Common myeloid progenitor, CD34-positive (primary cell): ENCODE measurements around the gene CASP2. TPM values are rescaled to one million over a fixed set of nuclear protein-coding genes. Genes with fewer than 3 reads are reported as not detected.
A peak's percentile ranks its signal among the peaks of the same experiment; 100 is the strongest.

Experiments
- CTCF ChIA-PET: fragments of 350-600 bp; sonication (Branson Sonifier 250); formaldehyde crosslinking; loops from one replicate; lab custom pipeline; 2021; ENCODE audit warnings: antibody characterized with exemption; lab: Charles Lee
- POLR2A ChIA-PET: fragments of 350-600 bp; sonication (Branson Sonifier 250); formaldehyde crosslinking; loops from one replicate; lab custom pipeline; 2021; ENCODE audit warnings: antibody characterized with exemption; lab: Charles Lee
- DNase-seq, 3 donors: peaks; one replicate each; pipeline versions ENCODE4 v3.0.0 to v3.0.0-alpha.2; 2013
- H3K27ac ChIP-seq, 2 experiments: 1 replicate in 1 of 2; 2 replicates in 1 of 2; pipeline ENCODE4 v1.7.0; 2013; ENCODE audit warnings: inconsistent platforms in 2 of 2, low read length in 2 of 2, mild to moderate bottlenecking in 2 of 2, low read depth in 1 of 2, moderate library complexity in 1 of 2; ENCODE audit not compliant: severe bottlenecking in 2 of 2, insufficient read depth in 1 of 2, poor library complexity in 1 of 2
- H3K27me3 ChIP-seq, 5 experiments: replicated peaks in 2 of 5; 1 replicate in 3 of 5; 2 replicates in 2 of 5; pipeline versions ENCODE4 v1.6.1 to v1.7.0; 2013; ENCODE audit warnings: low read length in 4 of 5, mild to moderate bottlenecking in 2 of 5, moderate library complexity in 2 of 5, inconsistent platforms in 1 of 5; ENCODE audit not compliant: insufficient read depth in 5 of 5, control insufficient read depth in 4 of 5
- H3K36me3 ChIP-seq, 4 experiments: 1 replicate in 2 of 4; 2 replicates in 2 of 4; pipeline versions ENCODE4 v1.6.1 to v1.7.0; 2013; ENCODE audit warnings: low read length in 3 of 4, control low read depth in 1 of 4, mild to moderate bottlenecking in 1 of 4; ENCODE audit not compliant: control insufficient read depth in 4 of 4, insufficient read depth in 4 of 4
- H3K4me1 ChIP-seq, 4 experiments: 1 replicate in 3 of 4; 2 replicates in 1 of 4; pipeline versions ENCODE4 v1.6.1 to v1.7.1; 2013; ENCODE audit warnings: low read length in 3 of 4, mild to moderate bottlenecking in 3 of 4, control low read depth in 1 of 4, inconsistent platforms in 1 of 4, moderate library complexity in 1 of 4; ENCODE audit not compliant: control insufficient read depth in 4 of 4, insufficient read depth in 4 of 4; ENCODE audit errors: control extremely low read depth in 1 of 4
- H3K4me3 ChIP-seq, 7 experiments: 1 replicate in 4 of 7; 2 replicates in 3 of 7; pipeline versions ENCODE4 v1.5.1 to v1.7.0; 2013; ENCODE audit warnings: mild to moderate bottlenecking in 7 of 7, low read length in 6 of 7, moderate library complexity in 6 of 7, inconsistent platforms in 2 of 7, low read depth in 2 of 7, control low read depth in 1 of 7; ENCODE audit not compliant: insufficient read depth in 4 of 7, control insufficient read depth in 1 of 7; ENCODE audit errors: extremely low read depth in 1 of 7
- H3K9me3 ChIP-seq, 5 experiments: 1 replicate in 4 of 5; 2 replicates in 1 of 5; pipeline versions ENCODE4 v1.6.1 to v1.7.1; 2013; ENCODE audit warnings: low read length in 4 of 5, mild to moderate bottlenecking in 2 of 5, inconsistent platforms in 1 of 5, low read depth in 1 of 5, moderate library complexity in 1 of 5; ENCODE audit not compliant: control insufficient read depth in 4 of 5, insufficient read depth in 2 of 5; ENCODE audit errors: control extremely low read depth in 1 of 5
- WGBS: methylation state at CpG from one replicate; pipeline ENCODE4 v1.1.5; 2013; ENCODE audit not compliant: insufficient coverage; 5-methylcytosine and 5-hydroxymethylcytosine counted together
- polyA plus RNA-seq: library from polyadenylated mRNA; unstranded; fragments of 120-200 nt; gene quantifications from one replicate; pipeline ENCODE4 v1.2.1, GENCODE V29; 2013

Gene CASP2
- polyA plus RNA-seq = 55.6 TPM

DNA sequence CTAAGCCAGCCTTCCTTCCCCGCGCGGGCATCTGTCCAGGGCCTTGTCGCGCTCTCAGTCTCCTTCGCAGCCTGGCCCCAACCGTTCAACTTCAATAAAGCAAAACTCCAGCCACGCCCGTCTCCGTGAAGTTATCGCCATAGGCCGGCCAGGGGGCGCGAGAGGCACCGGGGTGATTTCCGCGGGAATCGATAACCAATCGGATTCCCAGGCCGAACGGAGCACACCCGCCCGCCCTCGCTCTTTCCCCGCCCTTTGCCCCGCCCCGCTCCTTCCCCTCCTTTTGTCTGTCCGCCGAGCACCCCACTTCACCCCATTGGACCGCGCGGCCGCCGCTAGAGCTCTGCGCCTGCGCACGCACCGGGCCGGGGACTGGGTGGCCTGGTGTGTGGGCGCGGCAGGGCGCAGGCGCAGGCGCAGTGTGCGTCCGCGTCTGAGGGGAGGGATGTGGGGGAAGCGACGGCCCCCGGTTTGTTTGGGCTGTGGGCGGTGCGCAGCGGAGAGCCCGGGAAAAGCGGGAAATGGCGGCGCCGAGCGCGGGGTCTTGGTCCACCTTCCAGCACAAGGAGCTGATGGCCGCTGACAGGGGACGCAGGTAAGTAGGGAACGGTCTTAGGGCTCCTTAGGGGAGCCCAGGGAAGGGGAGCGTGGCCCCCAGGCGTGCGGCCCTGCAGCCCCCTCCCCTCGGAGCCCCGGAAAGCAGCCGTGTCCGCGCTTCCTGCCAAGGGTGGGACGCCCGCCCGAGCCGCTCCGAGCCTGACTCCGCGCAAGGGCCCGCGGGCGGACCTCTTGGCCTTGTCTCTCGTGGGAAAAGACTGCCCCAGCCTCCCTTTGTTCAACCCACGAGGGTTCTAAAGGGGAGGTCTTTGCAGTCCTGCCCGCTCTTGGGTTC lies at the start of gene CASP2:
Gene CASP2, plus strand, starts transcription at position 417 of the 892 bp plus-strand sequence. Its CDS starts 105 bp downstream, at position 522.
- peak; percentile 98 to 99 (median 98) for DNase-seq
- 2% methylated on average over 72 of the region's 84 CpGs for WGBS
- Histone ChIP-seq H3K9me3 (peaks cover 0 to 3% (median 0%) of the 10 kb centered on the region in 5 experiments), H3K27me3 (no peaks in the 10 kb centered on the region), H3K4me3 (peak within 1 kb of the TSS; percentile 81 to 92 (median 85)), H3K27ac (peak within 1 kb of the TSS; percentile 74 to 87), H3K4me1 (peaks cover 12 to 43% (median 29%) of the 10 kb centered on the region in 4 experiments), H3K36me3 (peaks cover 6 to 30% (median 14%) of the 10 kb centered on the region in 4 experiments)
- CTCF ChIA-PET = interaction anchor here (0.5 to 1.3 kb wide), 5 partner anchors 9 to 92 kb away, joined by 3 to 7 read pairs (median 3); no protein-coding TSS in a partner anchor
- POLR2A ChIA-PET = interaction anchor here (0.6 to 0.8 kb wide), 2 partner anchors 8 to 11 kb away, joined by 3 read pairs; no protein-coding TSS in a partner anchor

- POLR2A ChIA-PET = interaction anchor here (0.6 kb wide), 1 partner anchor 494 kb away, joined by 3 read pairs; no protein-coding TSS in a partner anchor
- DNase-seq = peak in 2 of 3 donors; percentile 57 to 60
These were observed 48.3 kb upstream of the CASP2 start for GRCh38 chr7:143239813-143240212.

GRCh38 chr7:143240291-143241168 lies 47.6 kb upstream of the CASP2 start:
- peaks cover 4 to 24% (median 13%) of the 10 kb centered on the region in 4 experiments for H3K4me1 ChIP-seq
- 0% methylated on average over 1 of the region's 9 CpGs for WGBS
- no peak overlapping the region for H3K27ac ChIP-seq
- H3K36me3 ChIP-seq = peaks cover 0 to 2% (median 0%) of the 10 kb centered on the region in 4 experiments
- DNase-seq = peak; percentile 83 to 89 (median 88)
- CTCF ChIA-PET = interaction anchor here (0.7 to 8.7 kb wide), 53 partner anchors 9 to 265 kb away, joined by 3 to 108 read pairs (median 5); partner anchors contain the start of genes CASP2, CLCN1, GSTK1 and TAS2R40
- POLR2A ChIA-PET = no interaction called here
- H3K27me3 ChIP-seq = no peaks in the 10 kb centered on the region
- peaks cover 0 to 12% (median 3%) of the 10 kb centered on the region in 5 experiments for H3K9me3 ChIP-seq
- H3K4me3 ChIP-seq = no peak overlapping the region

More at GRCh38 chr7:143239813-143240212, 48.3 kb upstream of the CASP2 start:
- no peak overlapping the region for H3K27ac ChIP-seq
- CTCF ChIA-PET = interaction anchor here (0.7 to 8.7 kb wide), 46 partner anchors 8 to 264 kb away, joined by 3 to 108 read pairs (median 4); partner anchors contain the start of genes CASP2, CLCN1 and GSTK1
- peaks cover 0 to 12% (median 3%) of the 10 kb centered on the region in 5 experiments for H3K9me3 ChIP-seq
- peaks cover 4 to 22% (median 9%) of the 10 kb centered on the region in 4 experiments for H3K4me1 ChIP-seq
- H3K27me3 ChIP-seq = no peaks in the 10 kb centered on the region
- H3K4me3 ChIP-seq = no peak overlapping the region
- H3K36me3 ChIP-seq = peaks cover 0 to 2% (median 0%) of the 10 kb centered on the region in 4 experiments

DNA sequence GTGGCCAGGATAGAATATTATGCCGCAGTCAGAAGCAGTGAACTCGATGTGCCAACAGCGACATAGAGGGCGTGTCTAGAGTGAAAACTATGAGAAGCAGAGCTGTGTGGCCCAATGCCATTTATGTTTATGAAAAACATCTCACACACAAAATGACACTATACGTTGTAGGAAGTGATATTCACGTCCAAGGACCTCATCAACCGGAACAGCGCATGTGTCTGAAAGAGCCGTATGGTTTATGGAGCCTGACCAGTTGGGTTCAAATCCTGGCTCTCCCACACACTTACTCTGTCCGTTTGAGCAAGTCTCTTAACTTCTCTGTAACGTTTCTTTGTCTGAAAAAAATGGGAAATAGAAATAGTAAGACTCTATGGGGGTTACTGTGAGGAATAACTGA lies 45.8 kb upstream of the CASP2 start:
- Histone ChIP-seq H3K9me3 (no peaks in the 10 kb centered on the region), H3K4me3 (no peak overlapping the region), H3K27ac (no peak overlapping the region), H3K4me1 (peaks cover 4 to 26% (median 18%) of the 10 kb centered on the region in 4 experiments), H3K36me3 (peaks cover 0 to 2% (median 0%) of the 10 kb centered on the region in 4 experiments), H3K27me3 (no peaks in the 10 kb centered on the region)
- WGBS = 95% methylated on average over 8 of the region's 11 CpGs
- DNase-seq = no peak
- POLR2A ChIA-PET = no interaction called here
- CTCF ChIA-PET = interaction anchor here (0.7 to 8.7 kb wide), 9 partner anchors 13 to 262 kb away, joined by 3 to 108 read pairs (median 3); no protein-coding TSS in a partner anchor

GRCh38 chr7:143243111-143243510 lies 45.0 kb upstream of the CASP2 start:
- H3K36me3 ChIP-seq = peaks cover 0 to 2% (median 0%) of the 10 kb centered on the region in 4 experiments
- 96% methylated on average over 3 of the region's 7 CpGs for WGBS
- H3K9me3 ChIP-seq = no peaks in the 10 kb centered on the region
- H3K4me3 ChIP-seq = no peak overlapping the region
- no peak for DNase-seq
- ChIA-PET CTCF (interaction anchor here (0.7 to 8.7 kb wide), 10 partner anchors 10 to 172 kb away, joined by 3 to 108 read pairs (median 3); partner anchors contain the start of gene GSTK1), POLR2A (no interaction called here)
- no peaks in the 10 kb centered on the region for H3K27me3 ChIP-seq
- no peak overlapping the region for H3K27ac ChIP-seq
- H3K4me1 ChIP-seq = peaks cover 4 to 26% (median 18%) of the 10 kb centered on the region in 4 experiments

DNA sequence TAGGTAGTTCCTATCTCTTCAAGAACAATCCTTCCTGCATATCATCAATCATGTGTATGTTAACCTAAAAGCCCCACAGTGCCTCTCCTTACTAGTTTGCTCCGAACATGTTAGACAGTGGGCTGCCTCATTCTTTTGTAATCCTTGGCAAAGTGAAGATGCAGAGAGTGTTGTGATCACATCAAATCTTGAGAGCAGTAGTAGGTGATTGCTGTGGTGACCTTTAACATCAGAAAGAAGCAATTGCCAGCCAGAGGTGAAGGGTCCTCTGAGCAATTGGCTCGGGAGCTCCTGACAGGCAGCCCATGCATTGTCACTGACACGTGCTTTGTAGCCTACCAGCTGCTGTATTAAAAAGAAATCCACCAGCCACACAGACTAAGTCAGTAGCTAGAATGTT lies 44.5 kb upstream of the CASP2 start:
- peaks cover 0 to 2% (median 0%) of the 10 kb centered on the region in 4 experiments for H3K36me3 ChIP-seq
- H3K27ac ChIP-seq = no peak overlapping the region
- POLR2A ChIA-PET = no interaction called here
- H3K4me1 ChIP-seq = peaks cover 4 to 26% (median 17%) of the 10 kb centered on the region in 4 experiments
- 100% methylated on average over 1 of the region's 3 CpGs for WGBS
- no peaks in the 10 kb centered on the region for H3K27me3 ChIP-seq
- no peak for DNase-seq
- H3K9me3 ChIP-seq = no peaks in the 10 kb centered on the region
- H3K4me3 ChIP-seq = no peak overlapping the region
- CTCF ChIA-PET = interaction anchor here (0.9 to 8.7 kb wide), 8 partner anchors 10 to 102 kb away, joined by 3 to 108 read pairs (median 4); partner anchors contain the start of gene GSTK1
